Endothelial cell of umbilical vein (primary cell): Measurements from ENCODE around the gene TGDS. TPM values are rescaled to one million over a fixed set of nuclear protein-coding genes. Genes with fewer than 3 reads are reported as not detected.
A peak's percentile ranks its signal among the peaks of the same experiment; 100 is the strongest.

Experiments
- BruUV-seq: library from RNA; stranded (reverse); fragments of 400-500 nt; replicated peaks from 2 replicates; lab custom pipeline; 2021; lab: Mats Ljungman, UMichigan
- CTCF ChIA-PET: fragments of 300-600, 350-600 bp; sonication (Branson Sonifier 250); formaldehyde crosslinking; loops from one replicate; lab custom pipeline; 2021; ENCODE audit warnings: antibody characterized with exemption, inconsistent platforms; lab: Charles Lee
- POLR2A ChIA-PET: fragments of 300-600, 350-600 bp; sonication (Branson Sonifier 250); formaldehyde crosslinking; loops from one replicate; lab custom pipeline; 2021; ENCODE audit warnings: antibody characterized with exemption, inconsistent platforms; lab: Charles Lee
- DNase-seq: peaks from one replicate; pipeline ENCODE4 v3.0.0-alpha.2; 2011; ENCODE audit warnings: low read depth, low spot score
- FAIRE-seq: peaks from 2 replicates; lab custom pipeline; 2011; peaks lifted over from hg19 to GRCh38; lab: Jason Lieb, UNC
- H2AFZ ChIP-seq: 2 replicates; pipeline ENCODE4 v1.6.0; 2012; ENCODE audit warnings: low read depth, low read length, control low read depth, inconsistent platforms
- H3K27ac ChIP-seq: 2 replicates; pipeline ENCODE4 v1.5.1; 2011; ENCODE audit warnings: low read depth, mild to moderate bottlenecking, control low read depth, low read length, moderate library complexity; ENCODE audit not compliant: insufficient read depth
- H3K27me3 ChIP-seq, 2 experiments: 2 replicates each; pipeline versions ENCODE4 v1.6.0 to v1.6.1; 2011; ENCODE audit warnings: low read length in 2 of 2, mixed read lengths in 1 of 2; ENCODE audit not compliant: control insufficient read depth in 2 of 2, insufficient read depth in 2 of 2
- H3K36me3 ChIP-seq, 2 experiments: 2 replicates in 1 of 2; 3 replicates in 1 of 2; pipeline ENCODE4 v1.5.1; 2011; ENCODE audit warnings: low read length in 2 of 2, mild to moderate bottlenecking in 1 of 2, moderate library complexity in 1 of 2; ENCODE audit not compliant: control insufficient read depth in 2 of 2, insufficient read depth in 2 of 2; ENCODE audit errors: extremely low read depth in 1 of 2
- H3K4me1 ChIP-seq: 3 replicates; pipeline ENCODE4 v1.5.1; 2011; ENCODE audit warnings: mild to moderate bottlenecking, low read length; ENCODE audit not compliant: control insufficient read depth, insufficient read depth; ENCODE audit errors: extremely low read depth
- H3K4me2 ChIP-seq: 2 replicates; pipeline ENCODE4 v1.6.1; 2011; ENCODE audit warnings: low read length, control low read depth, mixed read lengths; ENCODE audit not compliant: insufficient read depth
- H3K4me3 ChIP-seq, 3 experiments: fragments of 200-600 bp in 1 of 3; sonication (generic), shearing (Covaris generic) in 1 of 3; replicated peaks in 1 of 3; 2 replicates each; pipeline ENCODE4 v1.5.1; 2011 to 2016; ENCODE audit warnings: control low read depth in 3 of 3, low read length in 3 of 3, mild to moderate bottlenecking in 2 of 3, inconsistent platforms in 1 of 3, low read depth in 1 of 3, moderate library complexity in 1 of 3; ENCODE audit not compliant: insufficient read depth in 1 of 3
- H3K79me2 ChIP-seq: 2 replicates; pipeline ENCODE4 v1.6.0; 2012; ENCODE audit warnings: low read length, inconsistent platforms; ENCODE audit not compliant: control insufficient read depth, insufficient read depth
- H3K9ac ChIP-seq: replicated peaks from 2 replicates; pipeline ENCODE3; 2011; ENCODE audit warnings: low read length, control low read depth; ENCODE audit not compliant: insufficient read depth; ENCODE audit errors: extremely low read depth
- H3K9me1 ChIP-seq: replicated peaks from 3 replicates; pipeline ENCODE4 v1.6.0; 2011; ENCODE audit warnings: mild to moderate bottlenecking, low read length; ENCODE audit not compliant: control insufficient read depth, insufficient read depth; ENCODE audit errors: extremely low read depth
- H3K9me3 ChIP-seq: replicated peaks from 2 replicates; pipeline ENCODE4 v1.5.1; 2012; ENCODE audit warnings: low read length, inconsistent platforms; ENCODE audit not compliant: control insufficient read depth, insufficient read depth
- H4K20me1 ChIP-seq: replicated peaks from 2 replicates; pipeline ENCODE3; 2011; ENCODE audit warnings: mild to moderate bottlenecking, low read length; ENCODE audit not compliant: control insufficient read depth, insufficient read depth; ENCODE audit errors: extremely low read depth
- EZH2 ChIP-seq: IDR thresholded peaks from 2 replicates; pipeline ENCODE4 v1.6.1; 2012; ENCODE audit warnings: borderline replicate concordance, low read depth, mild to moderate bottlenecking, moderate library complexity, low read length, inconsistent platforms; ENCODE audit not compliant: severe bottlenecking
- FOS ChIP-seq: IDR thresholded peaks from 2 replicates; pipeline ENCODE4 v1.6.1; 2011; ENCODE audit warnings: mild to moderate bottlenecking, low read length, moderate library complexity, borderline replicate concordance; ENCODE audit not compliant: insufficient read depth
- GATA2 ChIP-seq: IDR thresholded peaks from 2 replicates; pipeline ENCODE4 v1.7.0; 2011; ENCODE audit warnings: low read depth, mild to moderate bottlenecking, moderate library complexity, mixed read lengths, low read length; ENCODE audit not compliant: insufficient read length, insufficient read depth
- JUN ChIP-seq: IDR thresholded peaks from 2 replicates; pipeline ENCODE4 v1.6.1; 2011; ENCODE audit warnings: borderline replicate concordance, low read depth; ENCODE audit not compliant: insufficient read length, insufficient read depth
- MAX ChIP-seq: IDR thresholded peaks from 2 replicates; pipeline ENCODE4 v1.6.1; 2011; ENCODE audit not compliant: insufficient read depth, insufficient read length
- MYC ChIP-seq: IDR thresholded peaks from one replicate; pipeline ENCODE4 v1.6.1; 2011; ENCODE audit warnings: mild to moderate bottlenecking, low read depth, low read length
- POLR2A ChIP-seq: IDR thresholded peaks from 2 replicates; pipeline ENCODE4 v1.6.1; 2012; ENCODE audit warnings: low read depth, mild to moderate bottlenecking, control low read depth, low read length
- POLR2AphosphoS5 ChIP-seq: IDR thresholded peaks from 2 replicates; pipeline ENCODE4 v1.6.1; 2012; ENCODE audit warnings: low read depth, mild to moderate bottlenecking, control low read depth, low read length, moderate library complexity; ENCODE audit not compliant: insufficient read depth
- dilution Hi-C: fragments of 300-500 bp; cut with MboI; formaldehyde crosslinking; loops from one replicate; pipeline ENCODE4 v1.15.0; 2019; ENCODE audit warnings: low sequenced_read_pairs; ENCODE audit not compliant: extremely low pct_ligation_motif_present
- intact Hi-C: fragments of 100-400 bp; cut with micrococcal nuclease; formaldehyde crosslinking; loops from one replicate; pipeline ENCODE4 v1.10.0; 2022
- polyA plus RNA-seq, 4 experiments: library from polyadenylated mRNA; depleted of rRNA in 3 of 4; stranded (reverse) in 3 of 4; unstranded in 1 of 4; fragments of >200 nt; gene quantifications; 2 replicates each; pipeline versions ENCODE4 v1.2.1 to v1.2.3, GENCODE V29; 2011 to 2012; ENCODE audit warnings: missing spikeins in 1 of 4
- total RNA-seq: library from RNA; stranded (reverse); gene quantifications from 2 replicates; pipeline ENCODE4 v1.2.3, GENCODE V29; 2021
- TF ChIP-seq, protein P1 (sequence below), 2 donors: IDR thresholded peaks; 1 replicate in 1 of 2; 2 replicates in 1 of 2; pipeline ENCODE4 v1.5.1; 2011; ENCODE audit warnings: low read length in 2 of 2, mild to moderate bottlenecking in 2 of 2, moderate library complexity in 2 of 2, control low read depth in 1 of 2, inconsistent platforms in 1 of 2, low read depth in 1 of 2; ENCODE audit not compliant: insufficient read depth in 1 of 2; ENCODE audit errors: extremely low read depth in 1 of 2

TGDS gene
- total and polyA plus RNA-seq, 2 donors (not counting 3 experiments of a cell fraction or from before 2014, with no cell fraction given), result 7.3 to 9.3 TPM

GRCh38 chr13:94601446-94602431 is 5.8 kb upstream of the TGDS start, which contains the start of gene GPR180:
Gene GPR180 (plus strand): TSS chr13:94601857. CDS start chr13:94601928, 71 bp downstream.
- dilution Hi-C loops (no loop called here), intact Hi-C loops (loop anchor here (1.0 to 5.0 kb wide), 3 partner anchors 52 to 289 kb away; no protein-coding TSS in a partner anchor)
- Histone ChIP-seq H3K36me3 (peaks cover 0 to 3% of the 10 kb centered on the region in 2 experiments), H3K79me2 (peaks cover 23% of the 10 kb centered on the region), H3K27ac (peak within 1 kb of the TSS; percentile 68), H2AFZ (peak within 1 kb of the TSS; percentile 87), H3K27me3 (no peaks in the 10 kb centered on the region), H3K9ac (peak within 1 kb of the TSS; percentile 76), H4K20me1 (peaks cover 2% of the 10 kb centered on the region), H3K9me1 (no peaks in the 10 kb centered on the region), H3K9me3 (no peaks in the 10 kb centered on the region), H3K4me3 (peak within 1 kb of the TSS; percentile 66 to 94 (median 92)), H3K4me2 (peak within 1 kb of the TSS; percentile 97), H3K4me1 (peaks cover 11% of the 10 kb centered on the region)
- no TSS peak for BruUV-seq
- DNase-seq (peak; percentile 99), FAIRE-seq (peak; percentile 98)
- POLR2A ChIA-PET, result no interaction called here
- TF ChIP-seq GATA2 (no peak), POLR2AphosphoS5 (peak; percentile 91), EZH2 (no peak), MYC (no peak), MAX (peak; percentile 91), FOS (no peak), JUN (no peak), POLR2A (peak; percentile 85)
- TF ChIP-seq, protein P1, sequence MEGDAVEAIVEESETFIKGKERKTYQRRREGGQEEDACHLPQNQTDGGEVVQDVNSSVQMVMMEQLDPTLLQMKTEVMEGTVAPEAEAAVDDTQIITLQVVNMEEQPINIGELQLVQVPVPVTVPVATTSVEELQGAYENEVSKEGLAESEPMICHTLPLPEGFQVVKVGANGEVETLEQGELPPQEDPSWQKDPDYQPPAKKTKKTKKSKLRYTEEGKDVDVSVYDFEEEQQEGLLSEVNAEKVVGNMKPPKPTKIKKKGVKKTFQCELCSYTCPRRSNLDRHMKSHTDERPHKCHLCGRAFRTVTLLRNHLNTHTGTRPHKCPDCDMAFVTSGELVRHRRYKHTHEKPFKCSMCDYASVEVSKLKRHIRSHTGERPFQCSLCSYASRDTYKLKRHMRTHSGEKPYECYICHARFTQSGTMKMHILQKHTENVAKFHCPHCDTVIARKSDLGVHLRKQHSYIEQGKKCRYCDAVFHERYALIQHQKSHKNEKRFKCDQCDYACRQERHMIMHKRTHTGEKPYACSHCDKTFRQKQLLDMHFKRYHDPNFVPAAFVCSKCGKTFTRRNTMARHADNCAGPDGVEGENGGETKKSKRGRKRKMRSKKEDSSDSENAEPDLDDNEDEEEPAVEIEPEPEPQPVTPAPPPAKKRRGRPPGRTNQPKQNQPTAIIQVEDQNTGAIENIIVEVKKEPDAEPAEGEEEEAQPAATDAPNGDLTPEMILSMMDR (IDR thresholded peaks at IDR 0.05; ENCODE audit: extremely low read depth in 1 of 2, insufficient read depth in 1 of 2, low read depth in 1 of 2, low read length in 2 of 2), result no peak
- CTCF ChIA-PET, result interaction anchor here (2.1 to 8.3 kb wide), 3 partner anchors 15 to 166 kb away, joined by 9 to 57 read pairs (median 10); no protein-coding TSS in a partner anchor
